MM.1S (cell line): Measurements from ENCODE around the gene OSBPL10.

Experiments used
- DNase-seq: peaks from one replicate; pipeline ENCODE4 v3.0.0-alpha.2; 2015
- H2AFZ ChIP-seq: fragments of 300-600 bp; sonication (generic); 2 replicates; pipeline ENCODE4 v1.6.0; 2016; ENCODE audit warnings: antibody characterized with exemption, low read length
- H3F3A ChIP-seq: fragments of 300-600 bp; sonication (generic); 2 replicates; pipeline ENCODE4 v1.6.1; 2016; ENCODE audit warnings: mild to moderate bottlenecking, antibody characterized with exemption, low read length, moderate library complexity, mixed read lengths; ENCODE audit not compliant: insufficient read depth
- H3K27ac ChIP-seq: fragments of 300-600 bp; sonication (generic); 2 replicates; pipeline ENCODE4 v1.5.1; 2016; ENCODE audit warnings: mild to moderate bottlenecking, low read length
- H3K27me3 ChIP-seq: fragments of 300-600 bp; sonication (generic); replicated peaks from 2 replicates; pipeline ENCODE4 v1.6.0; 2016; ENCODE audit warnings: low read length; ENCODE audit not compliant: insufficient read depth
- H3K36me3 ChIP-seq: fragments of 300-600 bp; sonication (generic); replicated peaks from 2 replicates; pipeline ENCODE4 v1.6.1; 2016; ENCODE audit warnings: mild to moderate bottlenecking, low read length, mixed read lengths; ENCODE audit not compliant: insufficient read depth
- H3K4me1 ChIP-seq: fragments of 300-600 bp; sonication (generic); 2 replicates; pipeline ENCODE4 v1.6.1; 2016; ENCODE audit warnings: low read length, mixed read lengths
- H3K4me2 ChIP-seq: fragments of 300-600 bp; sonication (generic); 2 replicates; pipeline ENCODE4 v1.6.0; 2016; ENCODE audit warnings: low read depth, low read length
- H3K4me3 ChIP-seq: fragments of 300-600 bp; sonication (generic); 2 replicates; pipeline ENCODE4 v1.5.1; 2016; ENCODE audit warnings: low read length, mixed read lengths
- H3K79me2 ChIP-seq: fragments of 300-600 bp; sonication (generic); 2 replicates; pipeline ENCODE4 v1.6.1; 2016; ENCODE audit warnings: mixed run types, low read length, mixed read lengths
- H3K9ac ChIP-seq: fragments of 300-600 bp; sonication (generic); 2 replicates; pipeline ENCODE4 v1.6.1; 2016; ENCODE audit warnings: low read length, mixed read lengths
- H3K9me2 ChIP-seq: fragments of 300-600 bp; sonication (generic); replicated peaks from 2 replicates; pipeline ENCODE4 v1.6.1; 2016; ENCODE audit warnings: mild to moderate bottlenecking, low read length, mixed read lengths; ENCODE audit not compliant: insufficient read depth
- H3K9me3 ChIP-seq: fragments of 300-600 bp; sonication (generic); replicated peaks from 2 replicates; pipeline ENCODE4 v1.6.1; 2016; ENCODE audit warnings: mild to moderate bottlenecking, low read length, mixed read lengths; ENCODE audit not compliant: insufficient read depth
- H4K20me1 ChIP-seq: fragments of 300-600 bp; sonication (generic); 2 replicates; pipeline ENCODE4 v1.6.1; 2016; ENCODE audit warnings: mild to moderate bottlenecking, low read length, moderate library complexity, mixed read lengths; ENCODE audit not compliant: insufficient read depth
- CTCF ChIP-seq: fragments of 300-600 bp; sonication (generic); IDR thresholded peaks from 2 replicates; pipeline ENCODE4 v1.5.1; 2016; ENCODE audit warnings: antibody characterized with exemption, low read length, mixed read lengths
- EZH2 ChIP-seq: fragments of 300-600 bp; sonication (generic); optimal IDR thresholded peaks from 2 replicates; pipeline ENCODE3; 2017; ENCODE audit warnings: low read depth, mild to moderate bottlenecking, antibody characterized with exemption, low read length, mixed read lengths
- EZH2phosphoT487 ChIP-seq: fragments of 300-600 bp; sonication (generic); IDR thresholded peaks from 2 replicates; pipeline ENCODE4 v1.6.1; 2018; ENCODE audit warnings: antibody characterized with exemption, low read length

Gene OSBPL10

GRCh38 chr3:31981206-31982181, at the start of gene OSBPL10, which contains the start of gene ZNF860:
TSS of gene OSBPL10 (minus strand) at chr3:31981262. CDS start at chr3:31981179, 83 bp downstream.
TSS of gene ZNF860 (plus strand) at chr3:31981750. CDS start at chr3:31989080, 7,330 bp downstream.
- Histone ChIP-seq H2AFZ (peak within 1 kb of the TSS; percentile 86), H3K4me1 (no peaks in the 10 kb centered on the region), H3K4me3 (peak within 1 kb of the TSS; percentile 78), H3K79me2 (no peaks in the 10 kb centered on the region), H3K27me3 (no peaks in the 10 kb centered on the region), H4K20me1 (no peaks in the 10 kb centered on the region), H3K36me3 (no peaks in the 10 kb centered on the region), H3K27ac (peak within 1 kb of the TSS; percentile 18; the same call in 1 of the 2 replicates), H3K9me2 (no peaks in the 10 kb centered on the region), H3K9ac (peak within 1 kb of the TSS; percentile 37; the same call in 1 of the 2 replicates), H3K9me3 (no peaks in the 10 kb centered on the region), H3K4me2 (peak within 1 kb of the TSS; percentile 67), H3F3A (0 out of 2 replicates have a peak, but pooled peaks cover 8% of the 10 kb centered on the region)
- DNase-seq: peak; percentile 24
- no peak for TF ChIP-seq EZH2phosphoT487
- TF ChIP-seq CTCF: no peak
- TF ChIP-seq EZH2: no peak

- Histone ChIP-seq H3K4me3 (no peak overlapping the region), H3K79me2 (no peaks in the 10 kb centered on the region), H2AFZ (no peak overlapping the region), H3K36me3 (no peaks in the 10 kb centered on the region), H3K9me3 (no peaks in the 10 kb centered on the region), H3K27ac (no peak overlapping the region), H4K20me1 (no peaks in the 10 kb centered on the region), H3K9ac (no peak overlapping the region), H3K4me2 (no peak overlapping the region), H3K4me1 (no peaks in the 10 kb centered on the region), H3F3A (no peaks in the 10 kb centered on the region), H3K27me3 (no peaks in the 10 kb centered on the region), H3K9me2 (no peaks in the 10 kb centered on the region; the same call in 1 of the 2 replicates)
- no peak for TF ChIP-seq EZH2
- no peak for TF ChIP-seq EZH2phosphoT487
- no peak for TF ChIP-seq CTCF
- no peak for DNase-seq
Measured at GRCh38 chr3:32026593-32026992, 45.5 kb upstream of the OSBPL10 start.

GRCh38 chr3:32022947-32023346, 41.9 kb upstream of the OSBPL10 start:
- TF ChIP-seq CTCF (no peak), EZH2 (no peak), EZH2phosphoT487 (no peak)
- H3K9ac ChIP-seq: no peak overlapping the region

More at GRCh38 chr3:32022947-32023346, 41.9 kb upstream of the OSBPL10 start:
- H3K9me2 ChIP-seq: no peaks in the 10 kb centered on the region
- H3K27ac ChIP-seq: no peak overlapping the region
- H4K20me1 ChIP-seq: no peaks in the 10 kb centered on the region
- H3K36me3 ChIP-seq: no peaks in the 10 kb centered on the region
- H3K27me3 ChIP-seq: no peaks in the 10 kb centered on the region
- no peaks in the 10 kb centered on the region for H3F3A ChIP-seq
- H3K79me2 ChIP-seq: no peaks in the 10 kb centered on the region
- no peak overlapping the region for H3K4me2 ChIP-seq
- no peak overlapping the region for H2AFZ ChIP-seq
- no peak overlapping the region for H3K4me3 ChIP-seq
- H3K4me1 ChIP-seq: no peaks in the 10 kb centered on the region
- H3K9me3 ChIP-seq: no peaks in the 10 kb centered on the region
- no peak for DNase-seq
